Activated CD4-positive, alpha-beta T cell treated with anti-CD3 and anti-CD28 coated beads, Interleukin-2, amount 10 ng/mL, durations not matched to agents 24 days and 14 days (primary cell): ENCODE measurements around the gene KIAA0930. TPM values are rescaled to one million over a fixed set of nuclear protein-coding genes. Genes with fewer than 3 reads are reported as not detected.

Experiments used
- DNase-seq: peaks from one replicate; pipeline ENCODE4 v3.0.0; 2022
- H3K27ac Mint-ChIP-seq: one replicate; pipeline ENCODE4 v1.8.0; 2022; ENCODE audit warnings: mild to moderate bottlenecking, mixed read lengths
- H3K27me3 Mint-ChIP-seq: one replicate; pipeline ENCODE4 v1.8.0; 2022; ENCODE audit warnings: mixed read lengths
- H3K36me3 Mint-ChIP-seq: one replicate; pipeline ENCODE4 v1.8.0; 2022; ENCODE audit warnings: low read depth, mild to moderate bottlenecking, mixed read lengths
- H3K4me1 Mint-ChIP-seq: one replicate; pipeline ENCODE4 v1.8.0; 2021; ENCODE audit warnings: mixed read lengths
- H3K4me3 Mint-ChIP-seq: one replicate; pipeline ENCODE4 v1.8.0; 2022; ENCODE audit warnings: mild to moderate bottlenecking, moderate library complexity, mixed read lengths
- H3K9me3 Mint-ChIP-seq: one replicate; pipeline ENCODE4 v1.8.0; 2021; ENCODE audit warnings: mixed read lengths
- intact Hi-C: fragments of 100-400 bp; cut with micrococcal nuclease; formaldehyde crosslinking; loops from one replicate; pipeline ENCODE4 v1.15.1; 2023
- total RNA-seq: library from RNA; stranded (reverse); gene quantifications from 2 replicates; pipeline ENCODE4 v1.2.3, GENCODE V29; 2022

Gene KIAA0930
- total RNA-seq, 1 donor from 2014 or later: 45.3 TPM

DNA sequence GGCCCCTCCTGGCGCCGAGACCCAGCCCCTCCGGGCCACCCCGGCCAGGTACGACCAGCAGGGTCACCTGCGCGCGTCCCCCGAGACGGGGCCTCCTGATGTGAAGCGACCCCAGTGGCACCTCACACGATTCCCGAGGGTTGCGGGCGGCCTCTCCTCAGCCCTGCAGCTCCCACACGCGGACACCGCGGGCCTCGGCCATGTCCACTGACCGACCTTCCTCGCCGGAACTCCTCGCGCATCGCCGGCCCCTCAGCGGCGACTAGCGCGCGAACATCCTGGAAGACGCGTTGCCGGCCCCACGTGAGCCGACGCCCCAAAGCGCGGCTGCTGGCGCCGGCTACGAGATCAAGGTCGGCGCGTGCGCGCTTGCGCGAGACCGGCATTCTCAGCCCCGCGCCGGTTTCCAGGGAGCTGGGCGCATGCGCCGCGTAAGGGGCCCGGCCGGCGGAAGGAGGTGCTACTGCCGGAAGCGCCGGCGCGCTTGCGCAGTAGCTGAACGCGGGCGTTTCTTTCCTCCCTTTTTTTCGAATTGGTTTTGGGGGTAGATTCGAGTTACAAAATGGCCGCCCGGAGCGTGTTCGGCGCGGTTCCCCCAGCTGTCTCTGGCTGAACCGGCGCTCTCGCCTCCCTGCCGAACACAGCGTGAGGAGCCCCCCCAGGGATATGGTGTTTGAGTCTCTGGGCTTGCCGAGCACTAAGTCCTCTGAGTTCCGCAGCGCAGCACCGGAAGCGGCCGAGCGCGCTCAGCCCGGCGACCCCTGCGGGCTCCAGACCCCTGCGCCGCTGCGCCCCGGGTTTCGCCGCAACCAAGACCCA is 77.0 kb downstream of the KIAA0930 start, which contains the start of gene NUP50:
TSS of gene NUP50 (plus strand) at position 475 of the 819 bp plus-strand sequence. CDS start 4,253 bp downstream, outside the sequence.
- peak; percentile 99 for DNase-seq
- H3K4me3 Mint-ChIP-seq: peak within 1 kb of the TSS; percentile 100
- peaks cover 45% of the 10 kb centered on the region for H3K36me3 Mint-ChIP-seq
- peak within 1 kb of the TSS; percentile 95 for H3K27ac Mint-ChIP-seq
- intact Hi-C loops: no loop called here
- no peaks in the 10 kb centered on the region for H3K9me3 Mint-ChIP-seq
- peaks cover 49% of the 10 kb centered on the region for H3K4me1 Mint-ChIP-seq
- H3K27me3 Mint-ChIP-seq: no peaks in the 10 kb centered on the region

DNA sequence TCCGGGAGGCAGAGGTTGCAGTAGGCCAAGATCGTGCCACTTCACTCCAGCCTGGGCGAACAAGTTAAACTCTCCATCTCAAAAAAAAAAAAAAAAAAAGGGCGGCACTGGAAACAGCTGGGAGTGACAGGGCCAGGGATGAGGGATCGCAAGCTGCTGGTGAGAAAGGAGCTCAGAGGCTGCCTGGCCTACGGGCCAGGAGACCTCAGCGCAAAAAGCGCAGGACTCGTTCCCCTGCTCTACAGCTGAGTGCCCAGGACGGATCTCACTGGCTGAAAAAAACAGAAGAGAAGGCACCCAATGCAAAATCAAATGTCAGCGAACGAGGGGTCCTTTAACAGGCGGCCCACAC is 77.6 kb downstream of the KIAA0930 start:
- no peak for DNase-seq
- Mint-ChIP-seq H3K27me3 (no peaks in the 10 kb centered on the region), H3K4me1 (peaks cover 44% of the 10 kb centered on the region), H3K4me3 (peak overlapping the region; percentile 100), H3K27ac (peak overlapping the region; percentile 89), H3K9me3 (no peaks in the 10 kb centered on the region), H3K36me3 (peaks cover 41% of the 10 kb centered on the region)
- intact Hi-C loops: no loop called here

DNA sequence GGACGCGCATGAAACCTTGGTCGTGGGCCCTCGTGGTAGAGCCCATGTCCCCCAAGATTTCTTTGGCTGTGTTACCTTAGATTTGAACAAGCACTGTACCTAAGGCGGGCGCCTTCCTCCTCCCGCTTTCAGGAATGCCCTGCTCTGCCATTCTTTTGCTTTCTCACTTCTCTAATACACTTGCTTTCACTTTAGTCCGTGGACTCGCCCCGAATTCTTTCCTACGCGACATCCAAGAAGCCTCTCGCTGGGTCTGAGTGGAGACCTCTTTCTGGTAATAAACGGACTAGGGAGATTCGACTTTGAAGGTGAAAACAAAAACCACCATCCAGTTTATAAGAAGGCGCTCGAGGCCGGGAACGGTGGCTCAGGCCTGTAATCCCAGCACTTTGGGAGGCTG is 78.2 kb downstream of the KIAA0930 start:
- Mint-ChIP-seq H3K9me3 (no peaks in the 10 kb centered on the region), H3K36me3 (peaks cover 40% of the 10 kb centered on the region), H3K27ac (peak overlapping the region; percentile 89), H3K27me3 (no peaks in the 10 kb centered on the region), H3K4me1 (peaks cover 44% of the 10 kb centered on the region), H3K4me3 (peak overlapping the region; percentile 100)
- intact Hi-C loops: no loop called here
- DNase-seq: no peak

DNA sequence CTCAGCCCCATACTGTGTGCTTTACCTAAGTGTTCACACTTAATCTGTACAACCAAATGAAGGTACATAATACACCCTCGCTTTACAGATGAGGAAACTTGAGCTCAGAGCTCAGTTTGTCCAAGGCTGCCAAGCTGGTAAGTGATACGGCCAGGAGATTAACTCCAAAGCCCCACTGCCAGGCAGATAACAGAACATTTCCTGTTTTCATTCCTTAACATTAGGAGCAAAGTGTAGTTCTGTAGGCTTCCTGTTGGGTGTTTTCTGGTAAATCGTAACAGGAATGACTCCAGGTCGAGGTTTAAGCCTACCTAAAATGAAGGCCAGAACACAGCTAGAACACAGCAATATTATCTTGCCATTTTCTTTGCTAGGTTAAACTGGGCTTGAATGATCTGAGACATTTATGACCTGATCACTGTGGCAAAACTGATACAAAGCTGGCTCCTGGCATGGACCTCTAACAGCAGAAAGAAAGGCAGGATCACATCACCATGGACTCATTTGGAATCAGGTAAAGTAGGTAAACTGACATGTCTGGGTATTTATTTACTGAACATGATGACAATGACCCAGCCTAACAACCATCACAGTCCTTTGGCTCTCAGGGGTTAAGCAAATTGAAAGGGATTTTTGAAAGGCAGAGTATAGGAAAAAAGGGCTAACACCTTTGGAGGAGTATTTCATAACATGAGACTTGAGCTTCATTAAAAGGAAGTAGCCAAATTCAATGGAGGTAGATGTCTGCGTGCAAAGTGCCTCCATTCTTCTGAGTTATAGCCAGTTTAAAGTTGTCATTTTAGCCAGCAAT is 80.8 kb downstream of the KIAA0930 start:
- Mint-ChIP-seq H3K36me3 (peaks cover 29% of the 10 kb centered on the region), H3K27me3 (no peaks in the 10 kb centered on the region), H3K27ac (no peak overlapping the region)

DNA sequence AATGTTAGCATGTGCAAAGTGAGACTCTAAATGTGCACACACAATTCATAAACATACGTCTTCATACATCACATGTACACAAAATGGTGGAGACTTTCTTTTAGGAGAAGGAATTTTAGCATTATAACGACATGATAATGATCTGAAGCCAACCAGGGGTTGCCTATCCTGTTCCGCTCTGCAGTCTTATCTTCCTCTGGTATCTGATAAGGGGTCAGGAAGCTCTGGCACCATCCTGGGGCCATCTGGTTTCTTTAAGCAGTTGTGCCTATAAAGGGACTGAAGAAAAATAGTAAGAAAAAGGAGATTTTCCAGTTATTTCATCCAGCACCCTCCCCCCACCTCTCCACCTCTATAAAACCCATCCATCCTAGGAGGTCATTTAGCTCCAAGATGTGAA is 82.8 kb downstream of the KIAA0930 start:
- Mint-ChIP-seq H3K27me3 (no peaks in the 10 kb centered on the region), H3K4me3 (no peak overlapping the region), H3K36me3 (peaks cover 26% of the 10 kb centered on the region), H3K4me1 (peaks cover 23% of the 10 kb centered on the region), H3K27ac (no peak overlapping the region), H3K9me3 (no peaks in the 10 kb centered on the region)
- intact Hi-C loops: no loop called here
- no peak for DNase-seq

More for the DNA sequence above, 80.8 kb downstream of the KIAA0930 start:
- DNase-seq: no peak
- H3K4me3 Mint-ChIP-seq: peak overlapping the region; percentile 41
- intact Hi-C loops: no loop called here
- no peaks in the 10 kb centered on the region for H3K9me3 Mint-ChIP-seq
- peaks cover 27% of the 10 kb centered on the region for H3K4me1 Mint-ChIP-seq

DNA sequence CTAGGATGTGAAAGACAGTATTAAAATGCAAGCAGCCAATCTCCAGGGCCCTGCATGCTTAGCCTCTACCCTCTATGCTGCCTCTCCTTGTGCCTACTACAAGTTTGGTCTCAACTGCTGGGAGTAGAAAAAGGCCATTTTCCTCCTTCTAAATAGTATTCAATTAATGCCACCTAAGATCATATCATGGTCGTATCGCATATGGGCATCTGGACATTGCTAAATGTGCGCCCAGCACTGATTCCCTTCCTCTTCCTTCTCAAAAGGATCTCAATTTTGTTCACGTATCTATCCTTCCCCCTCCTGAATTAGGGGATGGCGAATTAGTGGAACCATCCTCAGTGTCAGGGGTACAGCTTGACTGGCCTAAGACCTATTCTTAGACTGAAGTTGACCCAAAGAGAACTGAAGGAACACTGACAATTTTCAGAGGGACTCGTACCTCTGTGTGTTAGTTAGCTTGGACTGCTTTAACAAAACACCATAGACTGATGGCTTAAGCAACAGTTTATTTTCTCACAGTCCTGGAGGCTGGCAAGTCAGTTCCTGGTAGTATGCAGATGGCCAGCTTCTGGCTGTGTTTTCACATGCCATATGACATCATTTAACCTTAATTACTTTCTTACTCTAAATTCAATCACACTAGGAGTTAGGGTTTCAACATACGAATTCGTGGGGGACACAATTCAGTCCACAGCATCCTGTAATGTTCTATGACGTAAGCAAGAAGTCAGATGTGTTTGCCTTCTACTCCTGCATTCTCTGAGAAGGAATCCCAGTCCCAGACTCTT is 85.4 kb downstream of the KIAA0930 start:
- Mint-ChIP-seq H3K36me3 (peaks cover 26% of the 10 kb centered on the region), H3K27ac (no peak overlapping the region), H3K27me3 (no peaks in the 10 kb centered on the region), H3K9me3 (no peaks in the 10 kb centered on the region), H3K4me1 (peaks cover 14% of the 10 kb centered on the region), H3K4me3 (no peak overlapping the region)
- no peak for DNase-seq
- intact Hi-C loops: no loop called here

DNA sequence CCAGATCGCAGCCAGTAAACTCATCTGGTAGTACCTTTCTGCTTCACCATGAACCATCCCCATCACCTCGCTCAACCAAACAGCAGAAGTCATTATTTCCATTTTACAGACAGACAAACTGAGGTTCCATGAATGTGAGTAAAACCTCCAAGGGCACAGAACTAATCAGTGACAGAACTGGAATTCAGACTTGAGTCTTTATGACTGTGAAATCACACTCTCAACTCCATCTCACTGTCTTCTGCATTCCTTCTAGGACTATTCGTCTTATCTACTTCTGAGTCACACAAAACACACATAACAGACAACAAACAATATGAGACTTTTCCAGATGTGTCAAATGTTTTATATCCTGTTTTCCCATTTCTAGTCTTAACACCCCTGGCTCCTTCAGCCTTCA is 86.3 kb downstream of the KIAA0930 start:
- H3K9me3 Mint-ChIP-seq: no peaks in the 10 kb centered on the region
- intact Hi-C loops: no loop called here
- peaks cover 7% of the 10 kb centered on the region for H3K4me1 Mint-ChIP-seq
- H3K4me3 Mint-ChIP-seq: no peak overlapping the region
- DNase-seq: no peak
- peaks cover 25% of the 10 kb centered on the region for H3K36me3 Mint-ChIP-seq
- H3K27me3 Mint-ChIP-seq: no peaks in the 10 kb centered on the region
- no peak overlapping the region for H3K27ac Mint-ChIP-seq

DNA sequence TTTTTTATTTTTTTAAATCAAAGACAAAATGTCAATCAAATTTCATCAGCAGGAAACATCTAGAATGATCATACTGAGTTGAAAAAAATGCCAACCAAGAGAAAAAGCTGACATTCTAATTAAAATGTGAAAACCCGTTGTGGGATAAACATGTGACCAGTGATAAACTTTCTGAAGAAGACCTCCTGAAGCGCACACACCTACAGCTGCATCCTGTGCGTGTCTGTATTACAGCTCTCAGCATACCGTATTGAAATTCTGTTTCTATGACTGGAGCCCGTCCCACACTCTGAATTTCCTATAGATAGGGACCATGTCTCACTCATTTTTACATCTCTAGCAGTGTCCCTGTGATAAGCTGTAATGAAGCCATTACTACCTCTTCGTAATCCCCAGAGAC is 89.2 kb downstream of the KIAA0930 start:
- Mint-ChIP-seq H3K9me3 (no peaks in the 10 kb centered on the region), H3K27ac (no peak overlapping the region), H3K27me3 (no peaks in the 10 kb centered on the region), H3K4me1 (peaks cover 4% of the 10 kb centered on the region), H3K4me3 (no peak overlapping the region), H3K36me3 (peaks cover 21% of the 10 kb centered on the region)
- intact Hi-C loops: no loop called here
- DNase-seq: no peak

DNA sequence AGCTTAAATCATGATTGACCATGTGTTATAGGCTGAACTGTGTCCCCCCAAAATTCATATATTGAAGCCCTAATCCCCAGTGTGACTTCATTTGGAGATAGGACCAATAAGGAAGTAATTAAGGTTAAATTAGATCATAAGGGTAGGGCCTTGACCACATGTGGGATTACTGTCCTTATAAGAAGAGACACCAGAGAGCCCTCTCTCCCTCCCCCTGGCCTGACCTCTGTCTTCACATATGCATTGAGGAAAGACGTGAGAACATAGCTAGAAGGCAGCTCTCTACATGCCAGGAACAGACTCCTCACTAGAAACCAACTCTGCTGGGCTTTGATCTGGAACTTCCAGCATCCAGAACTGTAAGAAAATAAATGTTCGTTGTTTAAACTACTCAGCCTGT is 90.6 kb downstream of the KIAA0930 start:
- intact Hi-C loops: no loop called here
- no peaks in the 10 kb centered on the region for H3K27me3 Mint-ChIP-seq
- peaks cover 21% of the 10 kb centered on the region for H3K36me3 Mint-ChIP-seq
- no peak overlapping the region for H3K4me3 Mint-ChIP-seq
- H3K9me3 Mint-ChIP-seq: no peaks in the 10 kb centered on the region
- H3K4me1 Mint-ChIP-seq: peaks cover 4% of the 10 kb centered on the region
- DNase-seq: no peak
- H3K27ac Mint-ChIP-seq: no peak overlapping the region

DNA sequence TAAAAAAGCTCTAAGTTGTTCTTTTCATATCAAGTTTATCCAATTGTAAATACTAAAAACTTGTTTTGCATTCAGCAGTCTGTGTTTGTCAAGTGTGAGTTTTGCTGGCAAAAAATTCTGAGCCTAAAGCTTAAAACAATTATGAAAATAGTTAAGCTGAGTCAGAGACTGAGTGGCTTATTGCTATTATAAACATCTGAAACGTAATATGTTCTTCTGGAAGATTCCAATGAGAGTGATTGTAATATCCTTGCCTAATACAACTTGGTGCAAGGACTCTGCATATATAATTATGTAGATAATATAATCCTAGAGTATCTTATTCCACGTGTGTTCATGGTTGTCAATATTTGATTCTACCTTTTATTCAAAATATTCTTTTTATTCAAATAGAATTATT is 91.0 kb downstream of the KIAA0930 start:
- no peak overlapping the region for H3K4me3 Mint-ChIP-seq
- H3K27me3 Mint-ChIP-seq: no peaks in the 10 kb centered on the region
- intact Hi-C loops: no loop called here
- no peaks in the 10 kb centered on the region for H3K9me3 Mint-ChIP-seq
- no peak overlapping the region for H3K27ac Mint-ChIP-seq
- peaks cover 21% of the 10 kb centered on the region for H3K36me3 Mint-ChIP-seq
- DNase-seq: no peak
- peaks cover 4% of the 10 kb centered on the region for H3K4me1 Mint-ChIP-seq

DNA sequence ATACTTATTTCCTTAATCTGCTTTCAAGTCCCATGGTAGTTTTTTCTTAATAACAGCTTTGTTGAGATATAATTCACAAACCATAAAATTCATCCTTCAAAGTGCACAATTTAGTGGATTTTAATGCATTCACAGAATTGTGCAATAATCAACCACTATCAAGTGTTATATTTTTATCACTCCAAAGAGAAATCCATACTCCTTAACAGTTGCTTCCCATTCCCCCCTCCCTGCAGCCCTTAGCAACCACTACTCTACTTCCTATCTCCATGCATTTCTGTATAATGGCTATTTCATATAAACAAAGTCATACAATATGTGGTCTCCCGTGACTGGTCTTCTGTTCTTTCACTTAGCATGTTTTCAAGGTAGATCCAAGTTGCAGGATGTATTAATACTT is 95.8 kb downstream of the KIAA0930 start:
- peaks cover 9% of the 10 kb centered on the region for H3K36me3 Mint-ChIP-seq
- H3K4me1 Mint-ChIP-seq: no peaks in the 10 kb centered on the region
- H3K27ac Mint-ChIP-seq: no peak overlapping the region
- H3K27me3 Mint-ChIP-seq: no peaks in the 10 kb centered on the region
- intact Hi-C loops: no loop called here
- no peaks in the 10 kb centered on the region for H3K9me3 Mint-ChIP-seq
- no peak for DNase-seq
- H3K4me3 Mint-ChIP-seq: no peak overlapping the region

DNA sequence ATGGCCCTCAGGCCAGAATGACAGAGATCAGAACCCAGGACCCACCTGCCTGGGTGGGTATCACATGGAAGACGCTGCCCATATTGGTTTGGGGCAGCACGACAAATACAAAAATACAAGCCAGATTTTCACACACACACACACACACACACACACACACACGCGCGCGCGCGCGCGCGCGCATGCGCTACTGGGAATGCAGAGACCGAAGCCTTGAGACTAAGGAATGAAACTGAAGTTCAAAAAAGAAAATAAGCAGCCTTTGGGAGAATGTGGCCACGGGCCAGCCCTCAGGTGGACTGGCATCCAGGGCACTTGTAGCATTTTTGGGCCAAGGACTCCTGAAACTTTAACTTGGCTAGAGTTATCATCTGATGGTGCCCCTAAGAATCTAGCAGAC is 98.3 kb downstream of the KIAA0930 start:
- H3K36me3 Mint-ChIP-seq: peaks cover 8% of the 10 kb centered on the region
- H3K4me3 Mint-ChIP-seq: no peak overlapping the region
- H3K9me3 Mint-ChIP-seq: no peaks in the 10 kb centered on the region
- no peak overlapping the region for H3K27ac Mint-ChIP-seq
- no peak for DNase-seq
- intact Hi-C loops: no loop called here
- H3K27me3 Mint-ChIP-seq: no peaks in the 10 kb centered on the region
- H3K4me1 Mint-ChIP-seq: no peaks in the 10 kb centered on the region
